GM13976 (cell line): ENCODE results near the gene RIOX2.

Experiments used
- DNase-seq: peaks from one replicate; pipeline ENCODE4 v3.0.0; 2012; ENCODE audit warnings: low spot score
- in situ Hi-C: fragments of 300-500 bp; cut with MboI; formaldehyde crosslinking; loops from one replicate; pipeline ENCODE4 v1.12.0; 2022; ENCODE audit warnings: low sequenced_read_pairs, mixed read lengths, inconsistent platforms; ENCODE audit not compliant: unreplicated experiment
- TF ChIP-seq, protein P1 (sequence below): IDR thresholded peaks from 2 replicates; pipeline ENCODE4 v1.5.1; 2012; ENCODE audit warnings: borderline replicate concordance, mild to moderate bottlenecking; ENCODE audit not compliant: insufficient read depth; ENCODE audit errors: extremely low read depth, missing control alignments, control extremely low read depth

Gene RIOX2

DNA sequence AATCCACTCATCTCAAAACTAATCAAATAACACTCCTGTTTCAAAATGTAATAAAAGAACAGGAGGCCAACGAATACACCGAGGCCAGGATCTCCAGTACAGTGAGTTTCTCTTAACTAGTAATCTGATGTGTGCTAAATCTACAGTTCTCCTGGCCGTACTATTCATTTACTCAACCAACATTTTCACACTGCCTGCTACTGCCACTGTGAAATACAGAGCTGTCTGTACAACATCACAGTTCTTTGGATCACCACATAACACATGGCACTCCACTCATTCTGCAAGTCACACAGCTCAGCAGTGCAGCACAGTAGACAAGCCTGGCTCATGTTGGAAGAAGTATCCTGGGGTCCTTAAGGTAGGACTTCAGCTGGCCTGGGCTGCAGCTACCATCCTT is 21.9 kb downstream of the RIOX2 start:
- TF ChIP-seq, protein P1, sequence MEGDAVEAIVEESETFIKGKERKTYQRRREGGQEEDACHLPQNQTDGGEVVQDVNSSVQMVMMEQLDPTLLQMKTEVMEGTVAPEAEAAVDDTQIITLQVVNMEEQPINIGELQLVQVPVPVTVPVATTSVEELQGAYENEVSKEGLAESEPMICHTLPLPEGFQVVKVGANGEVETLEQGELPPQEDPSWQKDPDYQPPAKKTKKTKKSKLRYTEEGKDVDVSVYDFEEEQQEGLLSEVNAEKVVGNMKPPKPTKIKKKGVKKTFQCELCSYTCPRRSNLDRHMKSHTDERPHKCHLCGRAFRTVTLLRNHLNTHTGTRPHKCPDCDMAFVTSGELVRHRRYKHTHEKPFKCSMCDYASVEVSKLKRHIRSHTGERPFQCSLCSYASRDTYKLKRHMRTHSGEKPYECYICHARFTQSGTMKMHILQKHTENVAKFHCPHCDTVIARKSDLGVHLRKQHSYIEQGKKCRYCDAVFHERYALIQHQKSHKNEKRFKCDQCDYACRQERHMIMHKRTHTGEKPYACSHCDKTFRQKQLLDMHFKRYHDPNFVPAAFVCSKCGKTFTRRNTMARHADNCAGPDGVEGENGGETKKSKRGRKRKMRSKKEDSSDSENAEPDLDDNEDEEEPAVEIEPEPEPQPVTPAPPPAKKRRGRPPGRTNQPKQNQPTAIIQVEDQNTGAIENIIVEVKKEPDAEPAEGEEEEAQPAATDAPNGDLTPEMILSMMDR = no peak
- in situ Hi-C loops = no loop called here
- DNase-seq = no peak

DNA sequence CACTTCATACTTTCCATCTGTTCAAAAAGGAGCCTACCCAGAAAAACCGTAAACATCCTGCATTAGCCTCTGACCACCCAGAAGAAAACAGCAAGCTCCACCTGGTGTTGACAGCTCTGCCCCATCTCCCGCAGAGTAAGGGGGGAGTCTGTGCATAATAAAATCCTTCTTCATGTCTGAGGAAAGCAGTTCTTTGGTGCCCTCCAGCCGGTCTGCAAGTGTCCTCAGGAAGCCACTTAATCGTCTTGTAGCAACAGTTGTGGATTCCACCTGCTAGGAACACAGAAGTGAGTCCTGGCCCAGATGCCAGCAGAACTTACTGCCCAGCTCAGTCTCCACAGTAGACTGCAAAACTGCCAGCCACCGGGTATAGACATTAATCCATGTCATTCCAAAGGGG is 22.5 kb downstream of the RIOX2 start:
- TF ChIP-seq, protein P1 = no peak
- DNase-seq = no peak
- in situ Hi-C loops = no loop called here

DNA sequence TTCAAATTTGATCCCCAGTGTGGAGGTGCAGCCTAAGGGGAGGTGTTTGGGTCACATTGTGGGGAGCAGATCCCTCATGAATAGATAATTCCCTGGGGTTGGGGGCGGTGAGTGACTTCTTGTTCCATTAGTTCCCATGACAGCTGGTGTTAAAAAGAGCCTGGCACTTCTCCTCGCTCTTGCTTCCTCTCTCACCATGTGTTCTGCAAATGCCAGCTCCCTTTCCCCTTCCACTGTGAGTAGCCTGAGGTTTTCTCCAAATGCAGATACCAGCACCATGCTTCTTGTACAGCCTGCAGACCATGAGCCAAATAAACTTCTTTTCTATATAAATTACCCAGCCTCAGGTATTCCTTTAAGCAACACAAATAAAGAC is 23.1 kb downstream of the RIOX2 start:
- TF ChIP-seq, protein P1 = no peak
- in situ Hi-C loops = no loop called here
- DNase-seq = no peak

DNA sequence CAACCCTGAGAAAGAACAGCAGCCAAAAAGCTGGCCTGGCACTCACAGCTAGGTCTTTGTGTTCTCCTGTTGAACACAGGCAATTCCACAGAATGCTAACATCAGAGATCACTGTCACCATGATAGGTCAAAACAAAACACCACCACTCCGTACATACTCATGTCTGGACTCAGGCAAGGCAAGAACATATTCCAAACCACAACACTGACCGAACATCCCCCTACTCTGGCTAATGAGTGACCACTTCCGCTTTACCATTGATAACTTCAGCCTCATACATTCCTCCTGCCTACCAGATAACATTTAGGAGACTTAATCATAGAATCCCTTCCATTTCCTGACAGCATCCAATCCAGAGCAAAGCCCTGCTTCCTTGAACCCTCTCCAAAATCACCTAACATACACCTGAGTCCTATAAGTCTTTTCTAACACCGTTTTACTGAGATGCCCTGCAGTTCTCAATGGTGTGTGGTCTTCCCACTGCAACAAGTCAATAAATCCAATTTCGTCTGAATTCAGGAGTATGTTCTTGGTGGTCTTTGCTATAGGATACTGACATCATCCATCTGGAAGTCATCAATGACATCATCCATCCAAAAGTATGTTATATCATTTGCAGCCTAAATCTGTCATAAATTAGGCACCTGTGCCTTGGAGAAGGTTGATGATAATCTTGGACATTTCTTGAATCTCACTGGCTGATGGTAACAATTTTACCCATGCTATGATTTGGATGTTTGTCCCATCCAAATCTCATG is 23.7 kb downstream of the RIOX2 start:
- DNase-seq = no peak
- in situ Hi-C loops = no loop called here
- TF ChIP-seq, protein P1 = no peak

DNA sequence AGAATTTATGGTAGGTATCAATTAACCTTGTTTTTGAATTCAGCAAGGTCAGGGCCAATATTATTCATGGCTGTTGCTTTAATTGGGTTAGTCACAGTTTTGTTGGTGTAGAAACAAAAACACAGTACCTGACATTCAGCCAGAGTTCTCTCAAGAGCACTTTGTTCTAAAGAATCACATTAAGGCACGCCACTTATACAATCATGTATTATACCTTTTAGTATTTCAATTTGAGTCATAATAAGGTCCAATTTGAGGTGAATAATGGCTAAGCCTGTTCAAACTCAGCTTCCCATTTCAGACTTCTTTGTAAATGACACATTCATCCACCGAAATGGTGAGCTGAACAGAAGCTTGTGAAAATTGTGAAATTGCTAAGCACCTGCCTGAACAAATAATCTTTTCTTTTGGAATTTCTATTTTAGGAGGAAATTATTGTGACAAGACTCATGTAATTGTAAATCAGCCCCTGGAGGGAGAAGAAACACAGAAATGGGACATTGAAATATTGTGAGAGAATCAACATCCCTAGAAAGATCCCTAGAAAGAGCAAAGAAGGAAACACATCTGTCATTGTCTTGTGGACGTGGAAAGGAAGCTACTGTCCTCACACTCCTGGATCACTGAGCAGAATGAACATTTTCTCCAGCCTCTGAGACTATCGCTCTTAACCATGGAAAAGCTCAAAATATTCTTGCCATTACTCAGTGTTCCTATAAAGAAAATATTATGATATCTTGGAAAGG is 29.3 kb downstream of the RIOX2 start:
- in situ Hi-C loops = no loop called here
- no peak for DNase-seq
- TF ChIP-seq, protein P1 = no peak

DNA sequence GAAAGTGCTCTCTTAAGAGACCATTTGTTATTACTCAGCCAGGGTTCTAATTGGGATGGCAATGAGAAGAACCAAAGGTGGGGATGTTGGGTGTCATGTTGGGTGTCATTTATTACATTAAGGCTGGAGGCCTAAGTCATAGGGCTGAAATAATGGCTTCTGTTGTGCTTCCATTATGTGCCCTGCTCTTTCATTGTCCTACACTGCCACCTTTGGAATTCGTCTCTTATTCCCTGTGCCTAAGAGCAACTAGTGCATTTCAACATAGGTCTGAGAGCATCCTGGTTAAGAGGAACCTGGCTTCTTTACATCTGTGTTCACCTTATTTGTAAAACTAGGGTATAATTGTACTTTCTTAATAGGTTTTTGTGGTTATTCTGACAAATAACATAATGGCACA is 32.2 kb downstream of the RIOX2 start:
- in situ Hi-C loops = no loop called here
- TF ChIP-seq, protein P1 = no peak
- no peak for DNase-seq
